ENCODE measurements around the gene ELK3.

DNA sequence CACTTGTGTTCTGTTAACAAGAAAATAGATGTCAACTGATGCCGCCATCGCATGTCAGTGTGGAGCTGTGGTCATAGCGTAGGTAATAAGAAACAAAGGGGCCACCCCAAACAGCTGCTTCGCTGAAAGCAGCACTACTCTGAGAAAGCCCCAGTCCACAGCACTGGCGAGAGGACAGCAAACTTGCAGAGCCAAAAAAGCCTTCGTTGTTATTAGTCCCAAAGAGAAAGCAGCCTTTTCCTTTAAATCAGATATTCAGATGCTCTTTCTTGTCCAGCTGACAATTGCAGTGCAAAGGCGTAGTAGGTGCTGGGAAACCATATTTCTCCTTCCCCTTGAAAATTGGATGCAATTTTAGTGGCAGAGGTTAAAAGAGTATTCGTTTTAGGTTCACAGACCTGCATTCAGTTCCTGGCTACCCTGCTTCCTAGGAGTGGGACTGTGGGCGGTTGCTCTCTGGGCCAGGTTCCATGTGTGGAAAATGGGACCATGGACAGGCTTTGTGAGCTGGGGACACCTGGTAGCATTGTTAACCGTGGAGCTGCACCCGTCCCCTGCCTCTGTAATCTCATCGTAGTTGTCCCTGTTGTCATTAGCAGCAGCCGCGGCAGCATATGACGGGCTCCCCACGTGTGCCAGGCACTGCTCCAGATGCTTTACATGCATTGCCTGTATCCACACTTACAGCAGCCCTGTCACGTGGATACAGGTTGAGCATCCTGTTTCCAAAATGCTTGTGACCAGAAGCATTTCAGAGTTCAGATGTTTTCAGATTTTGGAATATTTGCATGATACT is 54.2 kb downstream of the ELK3 start:
- TF ChIP-seq, protein P1, sequence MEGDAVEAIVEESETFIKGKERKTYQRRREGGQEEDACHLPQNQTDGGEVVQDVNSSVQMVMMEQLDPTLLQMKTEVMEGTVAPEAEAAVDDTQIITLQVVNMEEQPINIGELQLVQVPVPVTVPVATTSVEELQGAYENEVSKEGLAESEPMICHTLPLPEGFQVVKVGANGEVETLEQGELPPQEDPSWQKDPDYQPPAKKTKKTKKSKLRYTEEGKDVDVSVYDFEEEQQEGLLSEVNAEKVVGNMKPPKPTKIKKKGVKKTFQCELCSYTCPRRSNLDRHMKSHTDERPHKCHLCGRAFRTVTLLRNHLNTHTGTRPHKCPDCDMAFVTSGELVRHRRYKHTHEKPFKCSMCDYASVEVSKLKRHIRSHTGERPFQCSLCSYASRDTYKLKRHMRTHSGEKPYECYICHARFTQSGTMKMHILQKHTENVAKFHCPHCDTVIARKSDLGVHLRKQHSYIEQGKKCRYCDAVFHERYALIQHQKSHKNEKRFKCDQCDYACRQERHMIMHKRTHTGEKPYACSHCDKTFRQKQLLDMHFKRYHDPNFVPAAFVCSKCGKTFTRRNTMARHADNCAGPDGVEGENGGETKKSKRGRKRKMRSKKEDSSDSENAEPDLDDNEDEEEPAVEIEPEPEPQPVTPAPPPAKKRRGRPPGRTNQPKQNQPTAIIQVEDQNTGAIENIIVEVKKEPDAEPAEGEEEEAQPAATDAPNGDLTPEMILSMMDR (conservative IDR thresholded peaks at IDR 0.05 in 1 of 2, IDR thresholded peaks at IDR 0.05 in 1 of 2; ENCODE audit: extremely low read depth in 1 of 2, insufficient read depth in 1 of 2, low read depth in 1 of 2, low read length in 2 of 2), result no peak
- no peak for TF ChIP-seq EZH2 (IDR thresholded peaks at IDR 0.05; ENCODE audit: borderline replicate concordance, low read length)

Measured in mammary epithelial cell (primary cell).